Hepatocyte (in vitro differentiated cells): ENCODE data around the gene TXNRD2.
"Not testable (repeated sequence)": the region's sequence is repeated elsewhere in the genome, so short reads cannot be mapped to it uniquely, and the experiment has no call there.

Experiments
- CTCF ChIP-seq: fragments of 200-600 bp; sonication (generic); IDR thresholded peaks from 2 replicates; pipeline ENCODE4 v1.5.1; 2016; ENCODE audit warnings: antibody characterized with exemption, mild to moderate bottlenecking; ENCODE audit not compliant: poor library complexity
- EZH2 ChIP-seq: fragments of 200-600 bp; sonication (generic); IDR thresholded peaks from 2 replicates; pipeline ENCODE4 v1.6.1; 2016; ENCODE audit warnings: antibody characterized with exemption, mild to moderate bottlenecking, borderline replicate concordance
- EZH2phosphoT487 ChIP-seq: fragments of 200-600 bp; sonication (generic); IDR thresholded peaks from one replicate; pipeline ENCODE4 v1.6.1; 2018; ENCODE audit warnings: antibody characterized with exemption, mild to moderate bottlenecking, low read depth, moderate library complexity; ENCODE audit not compliant: unreplicated experiment, severe bottlenecking

- TF ChIP-seq EZH2, CTCF, EZH2phosphoT487: not testable (repeated sequence)
These were observed 6.4 kb downstream of the TXNRD2 start for GRCh38 chr22:19935123-19935718.
